ENCODE measurements around the gene LMF1.

DNA sequence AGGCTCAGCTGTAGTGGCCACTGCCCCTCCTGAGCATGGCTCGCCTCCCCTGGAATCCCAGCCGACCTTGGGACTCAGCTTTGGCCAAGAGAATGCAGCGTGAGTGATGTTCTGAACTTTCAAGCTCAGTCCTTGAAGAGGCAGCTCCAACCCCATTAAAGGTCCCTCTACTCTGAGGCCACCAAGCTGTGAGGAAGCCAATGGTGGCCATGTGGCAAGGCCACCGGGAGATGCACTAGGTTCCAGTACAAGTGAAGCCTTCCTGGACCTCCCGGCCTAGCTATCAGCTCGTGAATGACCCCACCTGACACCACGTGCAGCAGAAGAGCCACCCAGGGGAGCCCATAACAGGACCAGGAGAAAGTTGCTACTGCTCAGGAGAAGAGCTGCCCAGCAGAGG lies 88.5 kb downstream of the LMF1 start:
- TF ChIP-seq, protein P1, sequence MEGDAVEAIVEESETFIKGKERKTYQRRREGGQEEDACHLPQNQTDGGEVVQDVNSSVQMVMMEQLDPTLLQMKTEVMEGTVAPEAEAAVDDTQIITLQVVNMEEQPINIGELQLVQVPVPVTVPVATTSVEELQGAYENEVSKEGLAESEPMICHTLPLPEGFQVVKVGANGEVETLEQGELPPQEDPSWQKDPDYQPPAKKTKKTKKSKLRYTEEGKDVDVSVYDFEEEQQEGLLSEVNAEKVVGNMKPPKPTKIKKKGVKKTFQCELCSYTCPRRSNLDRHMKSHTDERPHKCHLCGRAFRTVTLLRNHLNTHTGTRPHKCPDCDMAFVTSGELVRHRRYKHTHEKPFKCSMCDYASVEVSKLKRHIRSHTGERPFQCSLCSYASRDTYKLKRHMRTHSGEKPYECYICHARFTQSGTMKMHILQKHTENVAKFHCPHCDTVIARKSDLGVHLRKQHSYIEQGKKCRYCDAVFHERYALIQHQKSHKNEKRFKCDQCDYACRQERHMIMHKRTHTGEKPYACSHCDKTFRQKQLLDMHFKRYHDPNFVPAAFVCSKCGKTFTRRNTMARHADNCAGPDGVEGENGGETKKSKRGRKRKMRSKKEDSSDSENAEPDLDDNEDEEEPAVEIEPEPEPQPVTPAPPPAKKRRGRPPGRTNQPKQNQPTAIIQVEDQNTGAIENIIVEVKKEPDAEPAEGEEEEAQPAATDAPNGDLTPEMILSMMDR (IDR thresholded peaks at IDR 0.05) = no peak
- TF ChIP-seq POLR2A (IDR thresholded peaks at IDR 0.05) = no peak
